H1 (cell line): Measurements from ENCODE around the gene CDK3.

Experiments
- BRCA1 ChIP-seq: IDR thresholded peaks from 2 replicates; pipeline ENCODE4 v1.6.1; 2012; ENCODE audit warnings: low read depth, low read length, improper control_type of control experiment
- CEBPB ChIP-seq: IDR thresholded peaks from 2 replicates; pipeline ENCODE4 v1.6.1; 2012; ENCODE audit warnings: low read depth, low read length
- CHD1 ChIP-seq: IDR thresholded peaks from 2 replicates; pipeline ENCODE4 v1.6.1; 2012; ENCODE audit warnings: low read depth, low read length, improper control_type of control experiment
- CTBP2 ChIP-seq: IDR thresholded peaks from 2 replicates; pipeline ENCODE4 v1.7.0; 2011; ENCODE audit warnings: borderline replicate concordance, mild to moderate bottlenecking, moderate library complexity, mixed read lengths, low read length; ENCODE audit not compliant: insufficient read depth, insufficient read length
- EZH2 ChIP-seq: fragments of 200-600 bp; sonication (generic); IDR thresholded peaks from 2 replicates; pipeline ENCODE4 v1.7.1; 2012; ENCODE audit warnings: low read depth, mild to moderate bottlenecking, moderate library complexity, low read length, inconsistent platforms; ENCODE audit not compliant: severe bottlenecking
- JUND ChIP-seq: IDR thresholded peaks from 2 replicates; pipeline ENCODE4 v1.6.1; 2011; ENCODE audit warnings: mild to moderate bottlenecking, improper control_type of control experiment, low read length
- SIX5 ChIP-seq: IDR thresholded peaks from 2 replicates; pipeline ENCODE4 v1.6.1; 2011; ENCODE audit warnings: mild to moderate bottlenecking, low read depth, low read length
- TCF12 ChIP-seq: IDR thresholded peaks from 2 replicates; pipeline ENCODE4 v1.6.1; 2011; ENCODE audit warnings: low read depth, mild to moderate bottlenecking, low read length
- YY1 ChIP-seq: IDR thresholded peaks from 2 replicates; pipeline ENCODE4 v1.6.1; 2011; ENCODE audit warnings: low read depth, mild to moderate bottlenecking, low read length
- ZNF274 ChIP-seq: IDR thresholded peaks from 2 replicates; pipeline ENCODE4 v1.7.0; 2012; ENCODE audit warnings: low read length, borderline replicate concordance; ENCODE audit errors: extremely low read depth
- TF ChIP-seq, protein P1 (sequence below), 3 experiments: IDR thresholded peaks; 1 replicate in 2 of 3; 2 replicates in 1 of 3; pipeline versions ENCODE4 v1.5.1 to v1.6.1; 2011; ENCODE audit warnings: low read length in 3 of 3, mild to moderate bottlenecking in 3 of 3, inconsistent platforms in 2 of 3, low read depth in 1 of 3, moderate library complexity in 1 of 3; ENCODE audit not compliant: insufficient read depth in 1 of 3; ENCODE audit errors: control extremely low read depth in 1 of 3

DNA sequence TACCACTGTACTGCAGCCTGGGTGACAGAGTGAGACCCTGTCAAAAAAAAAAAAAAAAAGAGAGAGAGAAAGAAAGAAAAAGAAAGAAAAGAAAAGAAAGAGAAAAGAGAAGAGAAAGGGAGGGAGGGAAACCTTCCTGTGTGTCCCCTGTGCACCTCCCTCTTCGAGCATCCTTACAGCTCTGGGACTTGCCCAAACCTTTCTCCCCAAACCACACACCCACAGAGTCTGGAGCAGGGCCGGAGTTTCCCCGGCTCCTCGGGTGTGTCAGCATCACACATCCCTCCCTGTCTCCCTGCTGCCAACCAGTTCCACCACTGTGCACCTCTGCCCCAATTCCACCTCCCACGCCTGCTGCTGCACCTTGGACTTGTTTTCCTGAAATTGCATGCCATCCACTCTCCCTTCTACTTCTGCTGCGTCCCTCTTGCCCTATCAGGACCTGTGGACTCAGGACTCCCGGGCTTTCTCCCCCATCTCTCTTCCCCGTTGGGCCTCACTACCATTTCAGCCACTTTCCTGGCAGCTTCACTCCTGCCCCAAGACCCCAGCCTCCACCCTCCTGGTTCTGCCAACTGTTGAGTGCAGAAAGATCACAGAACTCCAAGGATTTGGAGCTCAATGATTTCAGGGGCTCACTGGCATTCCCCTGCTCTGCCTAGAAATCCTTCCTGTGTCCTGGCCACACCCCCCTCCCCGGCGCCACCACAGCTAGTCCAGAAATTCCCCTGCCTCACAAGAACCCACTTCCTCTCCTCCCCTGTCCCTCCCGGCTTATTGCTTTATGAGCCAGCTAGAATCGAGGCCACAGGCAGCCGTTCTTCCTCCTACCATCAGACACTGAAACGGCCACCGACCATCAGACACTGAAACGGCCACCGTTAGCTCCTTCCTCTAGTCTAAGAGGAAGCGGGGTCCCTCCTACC is 3.7 kb upstream of the CDK3 start:
- TF ChIP-seq, protein P1, sequence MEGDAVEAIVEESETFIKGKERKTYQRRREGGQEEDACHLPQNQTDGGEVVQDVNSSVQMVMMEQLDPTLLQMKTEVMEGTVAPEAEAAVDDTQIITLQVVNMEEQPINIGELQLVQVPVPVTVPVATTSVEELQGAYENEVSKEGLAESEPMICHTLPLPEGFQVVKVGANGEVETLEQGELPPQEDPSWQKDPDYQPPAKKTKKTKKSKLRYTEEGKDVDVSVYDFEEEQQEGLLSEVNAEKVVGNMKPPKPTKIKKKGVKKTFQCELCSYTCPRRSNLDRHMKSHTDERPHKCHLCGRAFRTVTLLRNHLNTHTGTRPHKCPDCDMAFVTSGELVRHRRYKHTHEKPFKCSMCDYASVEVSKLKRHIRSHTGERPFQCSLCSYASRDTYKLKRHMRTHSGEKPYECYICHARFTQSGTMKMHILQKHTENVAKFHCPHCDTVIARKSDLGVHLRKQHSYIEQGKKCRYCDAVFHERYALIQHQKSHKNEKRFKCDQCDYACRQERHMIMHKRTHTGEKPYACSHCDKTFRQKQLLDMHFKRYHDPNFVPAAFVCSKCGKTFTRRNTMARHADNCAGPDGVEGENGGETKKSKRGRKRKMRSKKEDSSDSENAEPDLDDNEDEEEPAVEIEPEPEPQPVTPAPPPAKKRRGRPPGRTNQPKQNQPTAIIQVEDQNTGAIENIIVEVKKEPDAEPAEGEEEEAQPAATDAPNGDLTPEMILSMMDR (IDR thresholded peaks at IDR 0.05; ENCODE audit: control extremely low read depth in 1 of 3, insufficient read depth in 1 of 3, low read depth in 1 of 3, low read length in 3 of 3), result no peak
- TF ChIP-seq CTBP2 (no peak), JUND (no peak), BRCA1 (no peak), YY1 (no peak), TCF12 (no peak), ZNF274 (no peak), EZH2 (no peak), SIX5 (no peak), CEBPB (no peak), CHD1 (no peak)
